A549 (cell line): ENCODE data around the gene TGFBRAP1. TPM values are rescaled to one million over a fixed set of nuclear protein-coding genes. Genes with fewer than 3 reads are reported as not detected.

Experiments used
- ATAC-seq, 2 experiments: fragments of 200-7000 bp in 1 of 2; fragments of >200 bp in 1 of 2; cut with Nextera tagmentation in 1 of 2; cut with Tn5 transposase in 1 of 2; 3 replicates each; pipeline versions ENCODE4 v1.8.0 to v1.9.1; 2018 to 2020; ENCODE audit warnings: mild to moderate bottlenecking in 1 of 2, moderate library complexity in 1 of 2
- CTCF ChIA-PET: fragments of 300-600 bp; sonication (Branson Sonifier 250); formaldehyde crosslinking; extraction: SDS; loops from one replicate; lab custom pipeline; 2021; ENCODE audit warnings: antibody characterized with exemption, inconsistent platforms; lab: Yijun Ruan, JAX
- POLR2A ChIA-PET: fragments of 350-600 bp; formaldehyde crosslinking; extraction: SDS; loops from one replicate; lab custom pipeline; 2021; ENCODE audit warnings: antibody characterized with exemption, inconsistent platforms; lab: Yijun Ruan, JAX
- DNase-seq, 2 experiments: peaks; one replicate each; pipeline versions ENCODE4 v3.0.0 to v3.0.0-alpha.2; 2011 to 2016; ENCODE audit warnings: low read depth in 1 of 2, low spot score in 1 of 2
- FAIRE-seq: peaks from 2 replicates; lab custom pipeline; 2011; peaks lifted over from hg19 to GRCh38; lab: Jason Lieb, UNC
- H3K27ac ChIP-seq, 2 experiments: fragments of >200 bp; sonication (Bioruptor Twin); formaldehyde crosslinking; 3 replicates each; pipeline ENCODE4 v1.5.1; 2016 to 2017
- H3K4me1 ChIP-seq: fragments of >200 bp; sonication (Bioruptor Twin); formaldehyde crosslinking; 3 replicates; pipeline ENCODE4 v1.6.1; 2016
- H3K4me2 ChIP-seq: fragments of >200 bp; sonication (Bioruptor Twin); formaldehyde crosslinking; 3 replicates; pipeline ENCODE4 v1.6.1; 2016
- H3K4me3 ChIP-seq: fragments of >200 bp; sonication (Bioruptor Twin); formaldehyde crosslinking; 3 replicates; pipeline ENCODE4 v1.5.1; 2016
- H3K9me3 ChIP-seq: fragments of >200 bp; sonication (Bioruptor Twin); formaldehyde crosslinking; 3 replicates; pipeline ENCODE4 v1.6.1; 2016
- CBX2 ChIP-seq: fragments of 200-600 bp; sonication (generic); IDR thresholded peaks from 2 replicates; pipeline ENCODE4 v1.6.1; 2016; ENCODE audit warnings: low read depth, mild to moderate bottlenecking, borderline replicate concordance
- CHD4 ChIP-seq: fragments of 200-600 bp; sonication (generic); IDR thresholded peaks from 2 replicates; pipeline ENCODE4 v1.6.1; 2016; ENCODE audit warnings: antibody characterized with exemption, mild to moderate bottlenecking, borderline replicate concordance
- EP300 ChIP-seq, 2 experiments: fragments of >200 bp; sonication (Bioruptor Twin); formaldehyde crosslinking; IDR thresholded peaks; 2 replicates in 1 of 2; 3 replicates in 1 of 2; pipeline ENCODE4 v1.6.1; 2016 to 2017
- FOSB ChIP-seq: fragments of 250-450 bp; sonication (Bioruptor Pico); IDR thresholded peaks from 2 replicates; pipeline ENCODE4 v1.5.0; 2020; ENCODE audit warnings: mild to moderate bottlenecking, moderate library complexity
- FOSL2 ChIP-seq, 2 experiments: fragments of 450-650 bp in 1 of 2; fragments of >200 bp in 1 of 2; sonication (Bioruptor Twin) in 1 of 2; formaldehyde crosslinking; IDR thresholded peaks; 2 replicates each; pipeline versions ENCODE4 v1.5.0 to v1.6.1; 2016 to 2020; ENCODE audit warnings: mild to moderate bottlenecking in 1 of 2, moderate library complexity in 1 of 2
- HDAC2 ChIP-seq: fragments of 200-600 bp; sonication (generic); IDR thresholded peaks from 2 replicates; pipeline ENCODE4 v1.6.1; 2016
- JUNB ChIP-seq: fragments of >200 bp; sonication (Bioruptor Twin); formaldehyde crosslinking; IDR thresholded peaks from 2 replicates; pipeline ENCODE4 v1.6.1; 2016
- MAFK ChIP-seq: fragments of 450-650 bp; IDR thresholded peaks from 2 replicates; pipeline ENCODE4 v1.6.1; 2014; ENCODE audit not compliant: partially characterized antibody
- MAZ ChIP-seq: fragments of 150-350 bp; IDR thresholded peaks from 2 replicates; pipeline ENCODE4 v1.6.1; 2014; ENCODE audit warnings: antibody characterized with exemption, low read depth, low read length, borderline replicate concordance
- NFE2L2 ChIP-seq: fragments of 150-350 bp; conservative IDR thresholded peaks from 2 replicates; pipeline ENCODE4 v1.6.1; 2014; ENCODE audit warnings: low read length
- NPAS2 ChIP-seq: fragments of 250-450 bp; sonication (Bioruptor Pico); IDR thresholded peaks from 2 replicates; pipeline ENCODE4 v1.8.0; 2022; ENCODE audit warnings: mild to moderate bottlenecking, moderate library complexity, borderline replicate concordance
- PHF8 ChIP-seq: fragments of 200-600 bp; sonication (generic); IDR thresholded peaks from 2 replicates; pipeline ENCODE4 v1.6.1; 2016; ENCODE audit warnings: low read depth, mild to moderate bottlenecking, antibody characterized with exemption, moderate library complexity, borderline replicate concordance
- POLR2AphosphoS2 ChIP-seq: conservative IDR thresholded peaks from 2 replicates; pipeline ENCODE4 v1.6.1; 2012; ENCODE audit warnings: low read length, improper control_type of control experiment, inconsistent platforms
- RAD21 ChIP-seq, 2 experiments: fragments of >200 bp in 1 of 2; sonication (Bioruptor Twin) in 1 of 2; formaldehyde crosslinking in 1 of 2; IDR thresholded peaks in 1 of 2; conservative IDR thresholded peaks in 1 of 2; 2 replicates in 1 of 2; 3 replicates in 1 of 2; pipeline ENCODE4 v1.6.1; 2012 to 2018; ENCODE audit warnings: inconsistent platforms in 1 of 2
- RARB ChIP-seq: fragments of 250-450 bp; sonication (Bioruptor Pico); IDR thresholded peaks from 2 replicates; pipeline ENCODE4 v1.8.0; 2021; ENCODE audit warnings: mild to moderate bottlenecking, moderate library complexity
- RCOR1 ChIP-seq: fragments of 150-350 bp; IDR thresholded peaks from 2 replicates; pipeline ENCODE4 v1.6.1; 2014; ENCODE audit warnings: antibody characterized with exemption, low read length, low read depth
- RFX5 ChIP-seq: fragments of 450-650 bp; IDR thresholded peaks from 2 replicates; pipeline ENCODE4 v1.7.1; 2014; ENCODE audit warnings: antibody characterized with exemption, mild to moderate bottlenecking, moderate library complexity
- SMC3 ChIP-seq: fragments of >200 bp; sonication (Bioruptor Twin); formaldehyde crosslinking; IDR thresholded peaks from 3 replicates; pipeline ENCODE4 v1.6.1; 2018; ENCODE audit warnings: inconsistent platforms
- SREBF2 ChIP-seq: fragments of 450-650 bp; IDR thresholded peaks from 2 replicates; pipeline ENCODE4 v1.6.1; 2014; ENCODE audit warnings: mild to moderate bottlenecking, moderate library complexity
- ZSCAN20 ChIP-seq: fragments of 250-450 bp; sonication (Bioruptor Pico); IDR thresholded peaks from 2 replicates; pipeline ENCODE4 v1.8.0; 2022; ENCODE audit warnings: mild to moderate bottlenecking, moderate library complexity
- WGBS: methylation state at CpG from one replicate; pipeline ENCODE4 v1.1.6; 2017; ENCODE audit errors: missing lambda C conversion rate; 5-methylcytosine and 5-hydroxymethylcytosine counted together
- polyA plus RNA-seq, 4 experiments: library from polyadenylated mRNA; depleted of rRNA in 3 of 4; stranded (reverse); fragments of >200 nt; fragmentation: RNase III in 1 of 4; extraction: RNeasy Plus Mini Kit Qiagen cat#74134 plus additional on column Dnase treatment in 1 of 4; gene quantifications; 2 replicates in 3 of 4; 3 replicates in 1 of 4; pipeline ENCODE4 v1.2.3, GENCODE V29; 2011 to 2017
- TF ChIP-seq, protein P1 (sequence below): IDR thresholded peaks from 2 replicates; pipeline ENCODE4 v1.6.1; 2012; ENCODE audit warnings: low read depth, borderline replicate concordance
- TF ChIP-seq, protein P2 (sequence below): fragments of 150-350 bp; IDR thresholded peaks from 2 replicates; pipeline ENCODE4 v1.6.1; 2014; ENCODE audit warnings: low read depth, mild to moderate bottlenecking, low read length
- TF ChIP-seq, protein P3 (sequence below): fragments of 250-450 bp; sonication (Bioruptor Pico); IDR thresholded peaks from 2 replicates; pipeline ENCODE4 v1.5.0; 2021; ENCODE audit warnings: mild to moderate bottlenecking, moderate library complexity, borderline replicate concordance

TGFBRAP1 gene
- polyA plus RNA-seq, 2 of the 4 experiments (the other 2 are of a cell fraction): 9.0 to 13.7 TPM

DNA sequence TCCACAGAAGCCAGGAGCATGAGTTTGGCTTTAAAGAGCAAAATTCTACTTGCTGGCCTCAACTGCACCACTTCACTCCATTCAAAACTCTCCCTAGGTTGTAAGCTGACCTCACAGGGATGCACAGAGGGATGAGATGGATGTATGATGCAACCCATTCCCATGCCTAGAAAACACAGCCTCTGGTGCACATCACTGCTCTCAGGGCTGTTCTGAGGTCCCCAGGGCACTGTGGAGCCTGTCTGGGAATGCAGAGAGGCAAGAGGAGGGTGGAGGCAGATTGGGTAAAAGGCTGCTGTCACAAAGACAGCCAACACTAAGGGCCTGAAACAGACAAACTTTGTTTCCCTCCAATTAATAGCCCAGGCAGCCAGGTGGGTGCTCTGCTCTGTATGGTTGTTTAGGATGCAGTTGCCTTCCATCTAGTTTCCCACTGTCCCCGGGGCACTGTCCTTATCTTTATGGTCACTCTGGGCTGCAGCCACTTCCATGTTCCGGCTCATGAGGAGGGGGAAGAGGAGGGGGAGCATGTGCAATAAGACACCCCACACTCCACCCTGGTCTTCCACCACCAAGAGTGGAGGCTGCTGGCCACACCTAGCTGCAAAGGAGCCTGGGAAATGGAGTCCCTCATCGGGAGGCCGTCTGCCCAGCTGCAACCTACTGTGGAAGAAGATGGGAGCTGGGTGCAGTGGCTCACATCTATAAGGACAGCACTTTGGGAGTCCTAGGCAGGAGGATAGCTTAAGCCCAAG is 81.0 kb downstream of the TGFBRAP1 start:
- Histone ChIP-seq H3K27ac (no peak overlapping the region), H3K4me2 (no peak overlapping the region), H3K4me1 (no peaks in the 10 kb centered on the region), H3K4me3 (no peak overlapping the region), H3K9me3 (no peaks in the 10 kb centered on the region)
- CTCF ChIA-PET: interaction anchor here (1.3 kb wide), 1 partner anchor 12 kb away, joined by 5 read pairs; no protein-coding TSS in a partner anchor
- ATAC-seq (no peak), DNase-seq (no peak), FAIRE-seq (no peak)
- POLR2A ChIA-PET: no interaction called here
- WGBS: 17% methylated on average over 3 of the region's 4 CpGs
- TF ChIP-seq MAFK: no peak
- TF ChIP-seq RARB (CRISPR knock-in tag): no peak
- TF ChIP-seq NFE2L2: no peak
- TF ChIP-seq ZSCAN20 (CRISPR knock-in tag): no peak
- no peak for TF ChIP-seq RFX5
- TF ChIP-seq RAD21 (conservative IDR thresholded peaks at IDR 0.05 in 1 of 2, IDR thresholded peaks at IDR 0.05 in 1 of 2): no peak
- TF ChIP-seq SMC3: no peak

DNA sequence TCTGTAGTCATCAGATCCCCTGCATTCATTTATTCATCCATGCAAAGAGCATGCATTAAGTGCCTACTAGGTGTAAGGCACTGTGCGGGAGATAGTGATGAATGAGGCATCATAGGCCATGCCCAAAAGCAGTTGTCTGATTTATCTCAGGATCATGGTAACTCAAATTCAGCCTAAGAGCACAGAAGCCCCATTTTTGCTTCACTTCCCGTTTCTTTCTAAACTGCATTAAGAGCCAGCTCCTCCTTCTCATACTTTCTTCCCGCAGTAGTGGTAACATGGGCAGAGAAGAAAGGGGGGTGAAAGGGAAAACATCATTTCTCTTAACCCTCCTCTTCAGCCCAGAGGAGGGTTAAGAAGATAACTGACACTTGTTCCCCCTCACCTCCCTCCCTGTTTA is 85.1 kb downstream of the TGFBRAP1 start:
- TF ChIP-seq HDAC2 (no peak), FOSL2 (IDR thresholded peaks at IDR 0.05) (no peak), FOSL2 (CRISPR knock-in tag; IDR thresholded peaks at IDR 0.05) (no peak), JUNB (no peak), FOSB (no peak), SREBF2 (no peak), PHF8 (no peak), SMC3 (no peak), CBX2 (no peak), MAFK (no peak), POLR2AphosphoS2 (no peak), CHD4 (no peak), EP300 (IDR thresholded peaks at IDR 0.05) (no peak), NPAS2 (CRISPR knock-in tag) (no peak), RCOR1 (no peak), ZSCAN20 (CRISPR knock-in tag) (no peak), RARB (CRISPR knock-in tag) (no peak), MAZ (no peak)
- TF ChIP-seq, protein P1, sequence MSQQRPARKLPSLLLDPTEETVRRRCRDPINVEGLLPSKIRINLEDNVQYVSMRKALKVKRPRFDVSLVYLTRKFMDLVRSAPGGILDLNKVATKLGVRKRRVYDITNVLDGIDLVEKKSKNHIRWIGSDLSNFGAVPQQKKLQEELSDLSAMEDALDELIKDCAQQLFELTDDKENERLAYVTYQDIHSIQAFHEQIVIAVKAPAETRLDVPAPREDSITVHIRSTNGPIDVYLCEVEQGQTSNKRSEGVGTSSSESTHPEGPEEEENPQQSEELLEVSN: no peak
- TF ChIP-seq, protein P2, sequence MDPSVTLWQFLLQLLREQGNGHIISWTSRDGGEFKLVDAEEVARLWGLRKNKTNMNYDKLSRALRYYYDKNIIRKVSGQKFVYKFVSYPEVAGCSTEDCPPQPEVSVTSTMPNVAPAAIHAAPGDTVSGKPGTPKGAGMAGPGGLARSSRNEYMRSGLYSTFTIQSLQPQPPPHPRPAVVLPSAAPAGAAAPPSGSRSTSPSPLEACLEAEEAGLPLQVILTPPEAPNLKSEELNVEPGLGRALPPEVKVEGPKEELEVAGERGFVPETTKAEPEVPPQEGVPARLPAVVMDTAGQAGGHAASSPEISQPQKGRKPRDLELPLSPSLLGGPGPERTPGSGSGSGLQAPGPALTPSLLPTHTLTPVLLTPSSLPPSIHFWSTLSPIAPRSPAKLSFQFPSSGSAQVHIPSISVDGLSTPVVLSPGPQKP: no peak
- TF ChIP-seq, protein P3, sequence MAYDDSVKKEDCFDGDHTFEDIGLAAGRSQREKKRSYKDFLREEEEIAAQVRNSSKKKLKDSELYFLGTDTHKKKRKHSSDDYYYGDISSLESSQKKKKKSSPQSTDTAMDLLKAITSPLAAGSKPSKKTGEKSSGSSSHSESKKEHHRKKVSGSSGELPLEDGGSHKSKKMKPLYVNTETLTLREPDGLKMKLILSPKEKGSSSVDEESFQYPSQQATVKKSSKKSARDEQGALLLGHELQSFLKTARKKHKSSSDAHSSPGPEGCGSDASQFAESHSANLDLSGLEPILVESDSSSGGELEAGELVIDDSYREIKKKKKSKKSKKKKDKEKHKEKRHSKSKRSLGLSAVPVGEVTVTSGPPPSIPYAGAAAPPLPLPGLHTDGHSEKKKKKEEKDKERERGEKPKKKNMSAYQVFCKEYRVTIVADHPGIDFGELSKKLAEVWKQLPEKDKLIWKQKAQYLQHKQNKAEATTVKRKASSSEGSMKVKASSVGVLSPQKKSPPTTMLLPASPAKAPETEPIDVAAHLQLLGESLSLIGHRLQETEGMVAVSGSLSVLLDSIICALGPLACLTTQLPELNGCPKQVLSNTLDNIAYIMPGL: no peak
- no peak overlapping the region for H3K4me2 ChIP-seq
- no peaks in the 10 kb centered on the region for H3K9me3 ChIP-seq
- ChIA-PET CTCF (interaction anchor here (0.9 to 14.7 kb wide), 3 partner anchors 8 to 146 kb away, joined by 3 to 312 read pairs (median 3); no protein-coding TSS in a partner anchor), POLR2A (no interaction called here)
- no peak overlapping the region for H3K4me3 ChIP-seq
- 25% methylated on average over 3 of the region's 3 CpGs for WGBS
- H3K4me1 ChIP-seq: no peaks in the 10 kb centered on the region
- FAIRE-seq (no peak), DNase-seq (no peak), ATAC-seq (no peak)
- H3K27ac ChIP-seq: no peak overlapping the region
